Sciatic nerve (tissue), 2 donors: ENCODE results near the gene UBE2A. TPM values are rescaled to one million over a fixed set of nuclear protein-coding genes. Genes with fewer than 3 reads are reported as not detected.

Source experiments
- ATAC-seq: fragments of 200-7000 bp; cut with Tn5 transposase; one replicate; pipeline ENCODE4 v1.9.1; 2020; ENCODE audit warnings: mild to moderate bottlenecking, moderate library complexity
- DNase-seq: peaks from one replicate; pipeline ENCODE4 v3.0.0-alpha.2; 2020; ENCODE audit warnings: low spot score
- intact Hi-C: fragments of 100-400 bp; cut with DNase I; formaldehyde crosslinking; loops from one replicate; pipeline ENCODE4 v1.14.2; 2022
- total RNA-seq: library from RNA; stranded (reverse); fragmentation: NEBNext Ultra II Directional; extraction: Animal tissue kit (Norgen Biotek cat#: 25700); gene quantifications from one replicate; pipeline ENCODE4 v1.2.1, GENCODE V29; 2021
- donor health status: DM: no; HTN: no; CAD: no.
- donor health status: DM: no; HTN: no; CAD: no.

The UBE2A gene
- total RNA-seq, 1 donor from 2014 or later, result 47.6 TPM

DNA sequence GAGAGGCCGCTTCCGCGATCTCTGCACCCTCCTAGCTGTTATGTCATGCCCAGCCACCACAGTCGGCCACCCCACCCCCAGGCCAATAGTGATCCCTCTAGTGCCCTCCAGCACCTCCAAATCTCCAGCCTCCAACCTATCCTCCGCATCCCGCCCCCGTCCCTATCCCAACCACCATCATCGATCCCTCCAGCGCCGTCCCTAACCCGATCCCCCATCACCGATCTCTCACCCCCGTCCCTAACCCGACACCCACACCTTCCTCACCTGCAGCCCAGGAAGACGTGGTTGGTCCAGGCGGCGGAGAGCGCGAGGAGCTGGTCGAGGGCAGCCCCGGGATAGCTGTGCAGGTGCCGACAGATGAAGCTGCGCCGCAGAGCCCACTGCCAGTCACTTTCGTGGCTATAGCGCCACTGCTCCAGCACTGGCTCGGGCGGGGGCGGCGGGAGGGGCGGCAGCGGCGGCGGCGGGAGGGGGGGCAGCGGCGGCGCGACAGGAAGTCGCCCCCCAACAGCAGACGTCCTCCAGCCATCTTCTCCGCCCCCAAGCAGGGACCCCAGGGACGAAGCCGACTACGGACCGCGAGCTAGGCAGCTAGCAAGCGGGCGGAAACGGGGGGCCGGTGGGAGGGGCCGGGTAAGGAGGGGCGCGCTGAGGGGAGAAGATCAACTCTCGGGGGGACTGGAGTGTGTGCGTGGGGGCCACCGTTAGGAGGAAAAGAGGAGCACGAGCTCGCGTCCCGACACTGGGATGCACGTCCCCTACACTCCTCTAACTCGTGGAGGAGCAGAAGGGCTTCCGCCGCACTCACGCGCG, 31.3 kb downstream of the UBE2A start:
- intact Hi-C loops, result no loop called here
- peak; percentile 71 for DNase-seq
- ATAC-seq, result peak; percentile 61

- intact Hi-C loops, result no loop called here
- ATAC-seq (peak; percentile 96), DNase-seq (peak; percentile 95)
Observed at GRCh38 chrX:119606280-119607017, 32.1 kb downstream of the UBE2A start, which contains the start of gene NKRF. Gene NKRF, minus strand, starts transcription at chrX:119606424.

DNA sequence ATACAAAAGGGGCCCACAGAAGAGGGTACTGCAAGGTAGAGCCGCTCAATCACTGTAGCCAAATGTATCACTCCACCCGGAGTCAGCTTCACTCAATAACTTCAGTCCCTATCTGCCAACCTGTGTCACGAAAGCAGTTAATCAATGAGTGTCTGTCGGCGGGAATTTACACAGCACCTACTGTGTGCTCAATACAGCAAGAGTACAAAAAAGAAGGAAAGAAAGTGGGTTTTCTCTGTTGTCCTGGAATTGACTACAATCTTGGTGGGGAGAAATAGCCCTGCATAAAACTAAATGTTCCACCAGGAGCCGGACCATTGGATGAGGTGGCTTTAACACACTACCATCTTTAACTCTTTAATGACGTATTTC, 32.6 kb downstream of the UBE2A start:
- ATAC-seq (peak; percentile 2), DNase-seq (no peak)
- intact Hi-C loops, result no loop called here

- DNase-seq (no peak), ATAC-seq (no peak)
- intact Hi-C loops, result no loop called here
Observed at GRCh38 chrX:119614776-119615175, 40.4 kb downstream of the UBE2A start.

GRCh38 chrX:119617517-119618164, 43.3 kb downstream of the UBE2A start:
- ATAC-seq, result no peak
- intact Hi-C loops, result no loop called here
- no peak for DNase-seq

DNA sequence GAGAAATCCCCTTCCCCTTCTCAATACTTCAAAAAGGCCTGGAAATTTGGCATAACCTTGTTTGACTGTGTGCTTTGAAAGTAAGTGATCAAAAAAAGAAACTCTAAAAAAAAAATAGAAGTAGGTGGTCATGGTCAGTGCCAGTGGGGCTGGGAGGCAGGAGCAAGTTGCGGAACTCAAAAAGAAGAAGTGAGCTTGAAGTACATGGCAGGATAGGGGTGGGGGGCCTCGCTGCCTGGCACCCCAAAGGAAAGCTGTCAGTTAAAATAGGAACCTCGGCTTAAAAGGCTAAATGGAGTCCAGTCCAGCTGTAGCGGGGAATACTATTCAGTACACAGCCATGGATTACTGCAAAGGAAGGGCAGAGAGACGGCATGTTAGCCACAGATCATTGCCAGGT, 44.1 kb downstream of the UBE2A start:
- ATAC-seq, result peak; percentile 68
- intact Hi-C loops, result no loop called here
- DNase-seq, result no peak

DNA sequence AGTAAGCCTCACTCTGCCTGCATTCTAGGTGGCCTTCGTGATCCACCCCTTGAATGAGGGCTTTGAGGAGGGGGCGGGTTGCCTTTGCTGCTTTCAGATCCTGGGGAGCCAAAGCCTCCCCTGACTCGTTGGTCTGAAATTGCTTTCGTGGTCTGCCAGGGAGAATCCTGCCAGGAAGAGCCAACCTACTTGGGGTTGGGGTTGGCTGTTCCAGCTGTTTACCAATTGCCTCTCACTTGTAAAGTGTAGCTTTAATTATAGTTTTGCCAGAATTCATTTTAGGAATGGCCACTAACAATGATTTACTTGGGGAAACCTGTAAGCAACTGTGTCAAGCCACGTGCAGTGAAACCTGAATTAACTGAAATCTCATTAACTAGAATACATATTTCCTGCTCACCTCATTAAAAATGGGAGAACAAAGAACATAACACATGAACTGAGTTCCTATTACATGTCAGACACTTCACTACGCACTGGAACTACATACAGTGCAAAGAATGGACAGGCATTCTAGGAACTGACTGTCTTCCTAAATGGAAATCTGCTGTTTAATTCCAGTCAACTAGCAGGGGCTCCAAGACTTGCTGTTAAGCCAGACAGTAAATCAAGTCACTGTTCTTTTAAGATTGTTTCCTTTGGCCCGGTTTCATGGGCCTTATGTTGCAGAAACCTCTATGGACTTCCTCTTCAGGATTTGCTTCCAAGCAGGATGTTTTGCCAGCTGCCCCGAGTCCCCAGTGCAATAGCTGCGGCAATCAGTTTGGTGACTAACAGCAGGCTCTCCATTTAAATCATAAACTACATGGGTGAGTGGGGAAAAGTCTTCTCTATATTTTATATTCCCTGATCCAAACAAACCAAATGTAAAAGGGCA, 48.2 kb downstream of the UBE2A start:
- DNase-seq (no peak), ATAC-seq (peak; percentile 55)
- intact Hi-C loops, result no loop called here

- ATAC-seq, result no peak
- intact Hi-C loops, result no loop called here
- no peak for DNase-seq
Observed at GRCh38 chrX:119624417-119624816, 50.1 kb downstream of the UBE2A start.

- DNase-seq (no peak), ATAC-seq (no peak)
- intact Hi-C loops, result no loop called here
Observed at GRCh38 chrX:119624951-119625668, 50.7 kb downstream of the UBE2A start.

GRCh38 chrX:119625843-119626242, 51.5 kb downstream of the UBE2A start:
- intact Hi-C loops, result no loop called here
- ATAC-seq (no peak), DNase-seq (no peak)

Other genes with a start within 250 kb of the UBE2A start
- gene SLC25A43, start 175.2 kb upstream of the UBE2A start, total RNA-seq, result 20.3 TPM
- 73.2 TPM for gene SLC25A5, start 106.1 kb upstream of the UBE2A start, total RNA-seq
- gene STEEP1, start 9.2 kb upstream of the UBE2A start, total RNA-seq, result 21.3 TPM
- 9.8 TPM for gene NKRF, start 31.9 kb downstream of the UBE2A start, total RNA-seq
- gene SEPTIN6, start 118.6 kb downstream of the UBE2A start, total RNA-seq, result 33.0 TPM
- 0.53 TPM for gene SOWAHD, start 184.0 kb downstream of the UBE2A start, total RNA-seq
- gene RPL39, start 217.1 kb downstream of the UBE2A start, total RNA-seq, result 1,230 TPM